LNCAP (cell line): ENCODE data around the gene AMHR2.

Experiments used
- CTCF ChIP-seq: fragments of 450-650 bp; IDR thresholded peaks from 2 replicates; pipeline ENCODE4 v1.5.1; 2017; ENCODE audit warnings: mild to moderate bottlenecking

The AMHR2 gene

GRCh38 chr12:53480491-53481442 is 57.1 kb downstream of the AMHR2 start:
- TF ChIP-seq CTCF: no peak
